Trophoblast cell (in vitro differentiated cells and primary cell): ENCODE data around the gene FNDC3B.

Experiments used
- DNase-seq, 2 donors: peaks; one replicate each; pipeline ENCODE4 v3.0.0-alpha.2; 2016
- H2AFZ ChIP-seq: 2 replicates; pipeline ENCODE4 v1.6.1; 2013; ENCODE audit warnings: low read length, moderate library complexity, mild to moderate bottlenecking; ENCODE audit not compliant: insufficient read depth, poor library complexity
- H2AK5ac ChIP-seq: 2 replicates; pipeline ENCODE4 v1.6.1; 2013; ENCODE audit warnings: mild to moderate bottlenecking, low read length
- H2BK120ac ChIP-seq: 2 replicates; pipeline ENCODE4 v1.6.1; 2013; ENCODE audit warnings: low read length, mild to moderate bottlenecking, moderate library complexity; ENCODE audit not compliant: insufficient read depth, poor library complexity
- H2BK12ac ChIP-seq: 2 replicates; pipeline ENCODE4 v1.6.1; 2013; ENCODE audit warnings: mild to moderate bottlenecking, low read length, moderate library complexity
- H2BK5ac ChIP-seq: 2 replicates; pipeline ENCODE4 v1.6.1; 2013; ENCODE audit warnings: low read length, low read depth, moderate library complexity, mild to moderate bottlenecking; ENCODE audit not compliant: poor library complexity
- H3K14ac ChIP-seq: 2 replicates; pipeline ENCODE4 v1.6.1; 2013; ENCODE audit warnings: mild to moderate bottlenecking, low read length
- H3K18ac ChIP-seq: 2 replicates; pipeline ENCODE4 v1.6.1; 2013; ENCODE audit warnings: mild to moderate bottlenecking, low read length
- H3K23ac ChIP-seq: 2 replicates; pipeline ENCODE4 v1.6.1; 2013; ENCODE audit warnings: low read length
- H3K27ac ChIP-seq: 2 replicates; pipeline ENCODE4 v1.5.1; 2013; ENCODE audit warnings: low read depth, mild to moderate bottlenecking, inconsistent platforms, low read length, moderate library complexity
- H3K27me3 ChIP-seq: 2 replicates; pipeline ENCODE4 v1.6.1; 2013; ENCODE audit warnings: inconsistent platforms, mild to moderate bottlenecking, low read length, moderate library complexity; ENCODE audit not compliant: insufficient read depth
- H3K36me3 ChIP-seq, 2 experiments: 1 replicate in 1 of 2; 2 replicates in 1 of 2; pipeline ENCODE4 v1.6.1; 2013; ENCODE audit warnings: low read length in 2 of 2, mild to moderate bottlenecking in 2 of 2, moderate library complexity in 1 of 2; ENCODE audit not compliant: insufficient read depth in 2 of 2, control insufficient read depth in 1 of 2
- H3K4ac ChIP-seq: 2 replicates; pipeline ENCODE4 v1.6.1; 2013; ENCODE audit warnings: low read depth, mild to moderate bottlenecking, low read length, moderate library complexity
- H3K4me1 ChIP-seq, 2 experiments: 1 replicate in 1 of 2; 2 replicates in 1 of 2; pipeline ENCODE4 v1.6.1; 2013; ENCODE audit warnings: low read length in 2 of 2, mild to moderate bottlenecking in 2 of 2, moderate library complexity in 1 of 2; ENCODE audit not compliant: insufficient read depth in 2 of 2, control insufficient read depth in 1 of 2
- H3K4me2 ChIP-seq: 2 replicates; pipeline ENCODE4 v1.6.1; 2013; ENCODE audit warnings: inconsistent platforms, mild to moderate bottlenecking, low read length, moderate library complexity
- H3K4me3 ChIP-seq: 2 replicates; pipeline ENCODE4 v1.5.1; 2013; ENCODE audit warnings: mild to moderate bottlenecking, low read depth, low read length, inconsistent platforms
- H3K79me1 ChIP-seq: one replicate; pipeline ENCODE4 v1.6.1; 2013; ENCODE audit warnings: low read length
- H3K79me2 ChIP-seq: 2 replicates; pipeline ENCODE4 v1.6.1; 2013; ENCODE audit warnings: low read length, mild to moderate bottlenecking; ENCODE audit not compliant: control insufficient read depth, insufficient read depth, poor library complexity
- H3K9ac ChIP-seq: 2 replicates; pipeline ENCODE4 v1.6.1; 2013; ENCODE audit warnings: mild to moderate bottlenecking, low read length
- H3K9me3 ChIP-seq: 2 replicates; pipeline ENCODE4 v1.6.1; 2013; ENCODE audit warnings: low read depth, mild to moderate bottlenecking, control low read depth, inconsistent platforms, low read length; ENCODE audit not compliant: insufficient read depth
- H4K12ac ChIP-seq: 2 replicates; pipeline ENCODE4 v1.6.1; 2013; ENCODE audit warnings: low read depth, mild to moderate bottlenecking, low read length, moderate library complexity
- H4K8ac ChIP-seq: 2 replicates; pipeline ENCODE4 v1.6.1; 2013; ENCODE audit warnings: low read depth, mild to moderate bottlenecking, low read length, moderate library complexity
- H4K91ac ChIP-seq: one replicate; pipeline ENCODE4 v1.6.1; 2013; ENCODE audit warnings: low read depth, mild to moderate bottlenecking, low read length, moderate library complexity
- WGBS: extraction: QIAGEN DNeasy Blood & Tissue Kit; methylation state at CpG from one replicate; pipeline ENCODE4 v1.1.7; 2013; ENCODE audit warnings: missing lambda C conversion rate; ENCODE audit not compliant: insufficient read length, insufficient coverage; ENCODE audit errors: extremely low coverage; 5-methylcytosine and 5-hydroxymethylcytosine counted together

FNDC3B gene

GRCh38 chr3:172224560-172225214, 185.3 kb downstream of the FNDC3B start:
- Histone ChIP-seq H3K4me2 (no peak overlapping the region), H3K27me3 (no peaks in the 10 kb centered on the region), H4K8ac (no peak overlapping the region), H3K4me1 (peaks cover 4 to 8% of the 10 kb centered on the region in 2 experiments), H3K27ac (no peak overlapping the region), H3K23ac (no peak overlapping the region), H2BK120ac (peak overlapping the region; percentile 27), H3K79me2 (peaks cover 2% of the 10 kb centered on the region), H3K14ac (no peak overlapping the region), H3K79me1 (peaks cover 7% of the 10 kb centered on the region), H2BK12ac (no peak overlapping the region), H3K4me3 (no peak overlapping the region), H2AFZ (no peak overlapping the region), H4K91ac (no peak overlapping the region), H3K9me3 (no peaks in the 10 kb centered on the region), H3K9ac (no peak overlapping the region), H2BK5ac (no peak overlapping the region), H3K18ac (no peak overlapping the region), H3K36me3 (no peaks in the 10 kb centered on the region), H4K12ac (peak overlapping the region; percentile 55), H3K4ac (peak overlapping the region; percentile 75), H2AK5ac (no peak overlapping the region)
- no CpG with 5 or more reads among the region's 7 CpGs for WGBS
- DNase-seq, result no peak

GRCh38 chr3:172225215-172225707, 185.9 kb downstream of the FNDC3B start:
- no peak overlapping the region for H4K91ac ChIP-seq
- H2AFZ ChIP-seq, result no peak overlapping the region
- H2BK5ac ChIP-seq, result no peak overlapping the region
- H3K9me3 ChIP-seq, result no peaks in the 10 kb centered on the region
- no peak overlapping the region for H3K4me2 ChIP-seq
- peaks cover 7% of the 10 kb centered on the region for H3K79me1 ChIP-seq
- H2AK5ac ChIP-seq, result no peak overlapping the region
- H3K79me2 ChIP-seq, result peaks cover 2% of the 10 kb centered on the region
- no peak overlapping the region for H3K23ac ChIP-seq
- no peak overlapping the region for H3K14ac ChIP-seq
- no peak for DNase-seq
- H3K27ac ChIP-seq, result no peak overlapping the region
- H3K36me3 ChIP-seq, result no peaks in the 10 kb centered on the region
- no peak overlapping the region for H3K4me3 ChIP-seq
- no CpG with 5 or more reads among the region's 5 CpGs for WGBS
- peak overlapping the region; percentile 27 for H2BK120ac ChIP-seq
- no peak overlapping the region for H2BK12ac ChIP-seq
- H3K4me1 ChIP-seq, result peaks cover 4 to 8% of the 10 kb centered on the region in 2 experiments
- H4K8ac ChIP-seq, result no peak overlapping the region
- H3K4ac ChIP-seq, result peak overlapping the region; percentile 22
- H3K9ac ChIP-seq, result no peak overlapping the region
- no peak overlapping the region for H3K18ac ChIP-seq
- no peaks in the 10 kb centered on the region for H3K27me3 ChIP-seq
- peak overlapping the region; percentile 55 for H4K12ac ChIP-seq

GRCh38 chr3:172226831-172227230, 187.5 kb downstream of the FNDC3B start:
- H4K12ac ChIP-seq, result no peak overlapping the region
- H3K9me3 ChIP-seq, result no peaks in the 10 kb centered on the region
- H3K79me2 ChIP-seq, result peaks cover 2% of the 10 kb centered on the region
- no peak overlapping the region for H3K4me3 ChIP-seq
- H4K91ac ChIP-seq, result no peak overlapping the region
- no peak overlapping the region for H3K14ac ChIP-seq
- H3K4ac ChIP-seq, result no peak overlapping the region
- no peak for DNase-seq
- H2BK120ac ChIP-seq, result no peak overlapping the region
- no peaks in the 10 kb centered on the region for H3K36me3 ChIP-seq
- H3K27me3 ChIP-seq, result no peaks in the 10 kb centered on the region
- H3K9ac ChIP-seq, result no peak overlapping the region
- no CpG with 5 or more reads among the region's 5 CpGs for WGBS
- H3K79me1 ChIP-seq, result peaks cover 7% of the 10 kb centered on the region
- no peak overlapping the region for H3K4me2 ChIP-seq
- no peak overlapping the region for H3K23ac ChIP-seq
- no peak overlapping the region for H3K18ac ChIP-seq
- no peak overlapping the region for H2BK5ac ChIP-seq
- no peak overlapping the region for H4K8ac ChIP-seq
- H2AFZ ChIP-seq, result no peak overlapping the region
- H3K27ac ChIP-seq, result no peak overlapping the region
- no peak overlapping the region for H2AK5ac ChIP-seq
- H3K4me1 ChIP-seq, result peaks cover 4 to 8% of the 10 kb centered on the region in 2 experiments
- H2BK12ac ChIP-seq, result no peak overlapping the region

GRCh38 chr3:172227340-172228035, 188.1 kb downstream of the FNDC3B start:
- Histone ChIP-seq H3K27me3 (no peaks in the 10 kb centered on the region), H3K9me3 (no peaks in the 10 kb centered on the region), H3K4me1 (peaks cover 2 to 5% of the 10 kb centered on the region in 2 experiments), H2BK12ac (no peak overlapping the region), H3K79me1 (peaks cover 7% of the 10 kb centered on the region), H2AFZ (no peak overlapping the region), H3K79me2 (peaks cover 2% of the 10 kb centered on the region), H3K14ac (no peak overlapping the region), H3K4me3 (no peak overlapping the region), H3K4me2 (no peak overlapping the region), H3K23ac (no peak overlapping the region), H2BK120ac (no peak overlapping the region), H4K8ac (no peak overlapping the region), H2AK5ac (no peak overlapping the region), H3K27ac (peak overlapping the region; percentile 62), H3K9ac (no peak overlapping the region), H3K36me3 (no peaks in the 10 kb centered on the region), H4K91ac (no peak overlapping the region), H2BK5ac (no peak overlapping the region), H4K12ac (no peak overlapping the region), H3K4ac (no peak overlapping the region), H3K18ac (no peak overlapping the region)
- DNase-seq, result no peak
- no CpG with 5 or more reads among the region's 3 CpGs for WGBS
